NCI-H146 treated with DMSO at 0.1 percent for 48 hours (cell line): ENCODE results near the gene CYBA.
"Not testable (repeated sequence)": the region's sequence is repeated elsewhere in the genome, so short reads cannot be mapped to it uniquely, and the experiment has no call there.

Experiments used
- DNase-seq: peaks from one replicate; lab custom pipeline; 2025; ENCODE audit not compliant: unreplicated experiment; lab: John Stamatoyannopoulos, UW

CYBA gene

GRCh38 chr16:88686439-88687253 lies 35.8 kb upstream of the CYBA start, which contains the start of gene SNAI3:
SNAI3 (minus strand) TSS chr16:88686507; CDS start chr16:88686406, 101 bp downstream.
- DNase-seq: peak; percentile 35

- DNase-seq: no peak
Observed at GRCh38 chr16:88686062-88686438, 35.2 kb upstream of the CYBA start.

GRCh38 chr16:88685156-88686061 lies 34.6 kb upstream of the CYBA start:
- no peak for DNase-seq

- DNase-seq: no peak
Observed at GRCh38 chr16:88684569-88685155, 33.8 kb upstream of the CYBA start.

GRCh38 chr16:88681709-88682451 lies 31.0 kb upstream of the CYBA start:
- no peak for DNase-seq

GRCh38 chr16:88681084-88681680 lies 30.3 kb upstream of the CYBA start:
- no peak for DNase-seq

GRCh38 chr16:88680554-88681083 lies 29.8 kb upstream of the CYBA start:
- no peak for DNase-seq

- DNase-seq: no peak
Observed at GRCh38 chr16:88678224-88678979, 27.5 kb upstream of the CYBA start.

- DNase-seq: no peak
Observed at GRCh38 chr16:88677721-88678120, 26.9 kb upstream of the CYBA start.

- no peak for DNase-seq
Observed at GRCh38 chr16:88676502-88677242, 25.8 kb upstream of the CYBA start.

- no peak for DNase-seq
Observed at GRCh38 chr16:88673716-88674379, 23.0 kb upstream of the CYBA start.

- no peak for DNase-seq
Observed at GRCh38 chr16:88672776-88673175, 21.9 kb upstream of the CYBA start.

GRCh38 chr16:88671806-88672205 lies 21.0 kb upstream of the CYBA start:
- DNase-seq: no peak

- no peak for DNase-seq
Observed at GRCh38 chr16:88669980-88670379, 19.1 kb upstream of the CYBA start.

- not testable (repeated sequence) for DNase-seq
Observed at GRCh38 chr16:88669493-88669892, 18.6 kb upstream of the CYBA start.

GRCh38 chr16:88667461-88667860 lies 16.6 kb upstream of the CYBA start:
- no peak for DNase-seq

- DNase-seq: no peak
Observed at GRCh38 chr16:88665570-88665969, 14.7 kb upstream of the CYBA start.

- DNase-seq: no peak
Observed at GRCh38 chr16:88665148-88665547, 14.3 kb upstream of the CYBA start.
